B cell (primary cell): ENCODE results near the gene CREG1.

Source experiments
- CTCF ChIP-seq: fragments of 200-600 bp; IDR thresholded peaks from one replicate; pipeline ENCODE4 v1.8.0; 2022; ENCODE audit warnings: antibody characterized with exemption, mild to moderate bottlenecking
- EZH2 ChIP-seq: IDR thresholded peaks from 2 replicates; pipeline ENCODE4 v1.6.1; 2012; ENCODE audit warnings: borderline replicate concordance, low read depth, mild to moderate bottlenecking, moderate library complexity, low read length; ENCODE audit not compliant: insufficient read depth, poor library complexity, severe bottlenecking

DNA sequence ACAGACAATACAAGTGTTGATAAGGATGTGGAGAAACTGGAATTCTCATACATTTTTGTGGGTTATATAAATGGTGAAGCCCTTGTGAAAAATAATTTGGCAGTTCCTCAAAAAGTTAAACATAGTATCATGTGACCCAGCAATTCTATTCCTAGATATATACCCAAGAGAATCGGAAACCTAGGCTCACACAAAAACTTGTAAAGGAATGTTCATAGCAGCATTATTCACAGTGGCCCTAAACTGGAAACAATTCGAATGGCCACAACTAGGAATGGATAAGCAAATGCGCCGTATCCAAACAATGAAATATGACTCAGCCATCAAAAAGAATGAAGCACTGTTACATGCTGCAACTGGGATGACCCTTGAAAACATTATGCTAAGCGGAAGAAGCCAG, 31.3 kb downstream of the CREG1 start:
- no peak for TF ChIP-seq CTCF
- TF ChIP-seq EZH2, result no peak
